WTC11 (cell line): Measurements from ENCODE around the gene CFAP92. TPM values are rescaled to one million over a fixed set of nuclear protein-coding genes. Genes with fewer than 3 reads are reported as not detected.

Experiments used
- ATAC-seq: fragments of 200-7000 bp; cut with Tn5 transposase; 2 replicates; pipeline ENCODE4 v1.10.0; 2021; ENCODE audit warnings: mild to moderate bottlenecking, moderate library complexity
- CTCF ChIA-PET: fragments of 300-600 bp; sonication (Branson Sonifier 250); formaldehyde crosslinking; loops from one replicate; lab custom pipeline; 2021; ENCODE audit warnings: antibody characterized with exemption; lab: Charles Lee
- POLR2A ChIA-PET: fragments of 350-600 bp; sonication (Branson Sonifier 250); formaldehyde crosslinking; loops from one replicate; lab custom pipeline; 2021; ENCODE audit warnings: antibody characterized with exemption; lab: Charles Lee
- DNase-seq: peaks from one replicate; pipeline ENCODE4 v3.0.0; 2021; ENCODE audit warnings: low spot score
- H3K27ac Mint-ChIP-seq: 2 replicates; pipeline ENCODE4 v1.8.0; 2021; ENCODE audit warnings: mixed read lengths
- H3K27me3 Mint-ChIP-seq: 2 replicates; pipeline ENCODE4 v1.8.0; 2021; ENCODE audit warnings: low read depth, mild to moderate bottlenecking, moderate library complexity, mixed read lengths
- H3K36me3 Mint-ChIP-seq: 2 replicates; pipeline ENCODE4 v1.8.0; 2021; ENCODE audit warnings: mixed read lengths
- H3K4me1 Mint-ChIP-seq: 2 replicates; pipeline ENCODE4 v1.8.0; 2022; ENCODE audit warnings: mixed read lengths
- H3K4me3 Mint-ChIP-seq: 2 replicates; pipeline ENCODE4 v1.8.0; 2021; ENCODE audit warnings: mild to moderate bottlenecking, moderate library complexity, mixed read lengths
- H3K9me3 Mint-ChIP-seq: 2 replicates; pipeline ENCODE4 v1.8.0; 2021; ENCODE audit warnings: mixed read lengths
- ATF1 ChIP-seq: sonication (generic); formaldehyde crosslinking; IDR thresholded peaks from 2 replicates; pipeline ENCODE4 v1.8.1; 2023; ENCODE audit warnings: mild to moderate bottlenecking, moderate library complexity, missing genetic modification reagents
- ATF6 ChIP-seq: sonication (generic); formaldehyde crosslinking; IDR thresholded peaks from 2 replicates; pipeline ENCODE4 v1.8.1; 2023; ENCODE audit warnings: mild to moderate bottlenecking, missing genetic modification reagents
- CDX4 ChIP-seq: fragments of 250-450 bp; sonication (Bioruptor Pico); IDR thresholded peaks from 2 replicates; pipeline ENCODE4 v1.9.0; 2021; ENCODE audit warnings: moderate library complexity, mild to moderate bottlenecking, inconsistent platforms, borderline replicate concordance
- FOXJ3 ChIP-seq: sonication (generic); formaldehyde crosslinking; IDR thresholded peaks from 2 replicates; pipeline ENCODE4 v1.9.0; 2021; ENCODE audit warnings: missing genetic modification reagents, mild to moderate bottlenecking, borderline replicate concordance
- FOXP1 ChIP-seq: sonication (generic); formaldehyde crosslinking; IDR thresholded peaks from 2 replicates; pipeline ENCODE4 v1.8.0; 2022; ENCODE audit warnings: missing genetic modification reagents, mild to moderate bottlenecking, moderate library complexity, borderline replicate concordance
- GRHL2 ChIP-seq: fragments of 250-450 bp; sonication (Bioruptor Pico); IDR thresholded peaks from 2 replicates; pipeline ENCODE4 v1.8.0; 2022; ENCODE audit warnings: mild to moderate bottlenecking, moderate library complexity; ENCODE audit not compliant: insufficient replicate concordance, severe bottlenecking
- HMGA2 ChIP-seq: fragments of 250-450 bp; sonication (Bioruptor Pico); IDR thresholded peaks from 2 replicates; pipeline ENCODE4 v1.4.0; 2021; ENCODE audit warnings: mild to moderate bottlenecking, moderate library complexity
- JAZF1 ChIP-seq: fragments of 250-450 bp; sonication (Bioruptor Pico); IDR thresholded peaks from 2 replicates; pipeline ENCODE4 v1.9.0; 2021; ENCODE audit warnings: moderate library complexity, mild to moderate bottlenecking, inconsistent platforms
- JUN ChIP-seq: sonication (generic); formaldehyde crosslinking; IDR thresholded peaks from 2 replicates; pipeline ENCODE4 v1.8.0; 2023; ENCODE audit warnings: mild to moderate bottlenecking, missing genetic modification reagents
- MYBL2 ChIP-seq: sonication (generic); formaldehyde crosslinking; IDR thresholded peaks from 2 replicates; pipeline ENCODE4 v1.8.1; 2023; ENCODE audit warnings: mild to moderate bottlenecking, moderate library complexity, missing genetic modification reagents
- NFYB ChIP-seq: sonication (generic); formaldehyde crosslinking; conservative IDR thresholded peaks from 2 replicates; pipeline ENCODE4 v1.8.0; 2022; ENCODE audit warnings: low read depth, missing genetic modification reagents
- SMAD3 ChIP-seq: sonication (generic); formaldehyde crosslinking; IDR thresholded peaks from 2 replicates; pipeline ENCODE4 v1.8.0; 2022; ENCODE audit warnings: missing genetic modification reagents, mild to moderate bottlenecking, borderline replicate concordance
- SOX15 ChIP-seq: fragments of 250-450 bp; sonication (Bioruptor Pico); IDR thresholded peaks from 2 replicates; pipeline ENCODE4 v1.9.0; 2021; ENCODE audit warnings: mild to moderate bottlenecking
- SP1 ChIP-seq: sonication (generic); formaldehyde crosslinking; conservative IDR thresholded peaks from 2 replicates; pipeline ENCODE4 v1.8.1; 2022; ENCODE audit warnings: missing genetic modification reagents
- TEAD4 ChIP-seq: sonication (generic); formaldehyde crosslinking; IDR thresholded peaks from 2 replicates; pipeline ENCODE4 v1.8.0; 2022; ENCODE audit warnings: mild to moderate bottlenecking, missing genetic modification reagents
- ZNF121 ChIP-seq: sonication (generic); formaldehyde crosslinking; IDR thresholded peaks from 2 replicates; pipeline ENCODE4 v1.8.0; 2023; ENCODE audit warnings: missing genetic modification reagents
- ZNF219 ChIP-seq: sonication (generic); formaldehyde crosslinking; IDR thresholded peaks from 2 replicates; pipeline ENCODE4 v1.8.0; 2023; ENCODE audit warnings: missing genetic modification reagents, mild to moderate bottlenecking, borderline replicate concordance
- ZNF281 ChIP-seq: sonication (generic); formaldehyde crosslinking; IDR thresholded peaks from 2 replicates; pipeline ENCODE4 v1.8.0; 2023; ENCODE audit warnings: mild to moderate bottlenecking, missing genetic modification reagents
- ZNF671 ChIP-seq: fragments of 250-450 bp; sonication (Bioruptor Pico); IDR thresholded peaks from 2 replicates; pipeline ENCODE4 v1.8.0; 2021; ENCODE audit warnings: mild to moderate bottlenecking
- total RNA-seq: library from RNA; stranded (reverse); gene quantifications from 3 replicates; pipeline ENCODE4 v1.2.3, GENCODE V29; 2021
- TF ChIP-seq, protein P1 (sequence below): sonication (generic); formaldehyde crosslinking; IDR thresholded peaks from 2 replicates; pipeline ENCODE4 v1.8.1; 2023; ENCODE audit warnings: mild to moderate bottlenecking, missing genetic modification reagents, borderline replicate concordance
- TF ChIP-seq, protein P2 (sequence below): sonication (generic); formaldehyde crosslinking; IDR thresholded peaks from 2 replicates; pipeline ENCODE4 v1.8.0; 2022; ENCODE audit warnings: mild to moderate bottlenecking, missing genetic modification reagents
- TF ChIP-seq, protein P3 (sequence below): fragments of 250-450 bp; sonication (Bioruptor Pico); IDR thresholded peaks from 2 replicates; pipeline ENCODE4 v1.9.0; 2021; ENCODE audit warnings: mild to moderate bottlenecking
- TF ChIP-seq, protein P4 (sequence below): sonication (generic); formaldehyde crosslinking; IDR thresholded peaks from 2 replicates; pipeline ENCODE4 v1.8.0; 2022; ENCODE audit warnings: mild to moderate bottlenecking, missing genetic modification reagents

Gene CFAP92
- total RNA-seq, 1 experiment from 2014 or later, result 2.9 TPM

DNA sequence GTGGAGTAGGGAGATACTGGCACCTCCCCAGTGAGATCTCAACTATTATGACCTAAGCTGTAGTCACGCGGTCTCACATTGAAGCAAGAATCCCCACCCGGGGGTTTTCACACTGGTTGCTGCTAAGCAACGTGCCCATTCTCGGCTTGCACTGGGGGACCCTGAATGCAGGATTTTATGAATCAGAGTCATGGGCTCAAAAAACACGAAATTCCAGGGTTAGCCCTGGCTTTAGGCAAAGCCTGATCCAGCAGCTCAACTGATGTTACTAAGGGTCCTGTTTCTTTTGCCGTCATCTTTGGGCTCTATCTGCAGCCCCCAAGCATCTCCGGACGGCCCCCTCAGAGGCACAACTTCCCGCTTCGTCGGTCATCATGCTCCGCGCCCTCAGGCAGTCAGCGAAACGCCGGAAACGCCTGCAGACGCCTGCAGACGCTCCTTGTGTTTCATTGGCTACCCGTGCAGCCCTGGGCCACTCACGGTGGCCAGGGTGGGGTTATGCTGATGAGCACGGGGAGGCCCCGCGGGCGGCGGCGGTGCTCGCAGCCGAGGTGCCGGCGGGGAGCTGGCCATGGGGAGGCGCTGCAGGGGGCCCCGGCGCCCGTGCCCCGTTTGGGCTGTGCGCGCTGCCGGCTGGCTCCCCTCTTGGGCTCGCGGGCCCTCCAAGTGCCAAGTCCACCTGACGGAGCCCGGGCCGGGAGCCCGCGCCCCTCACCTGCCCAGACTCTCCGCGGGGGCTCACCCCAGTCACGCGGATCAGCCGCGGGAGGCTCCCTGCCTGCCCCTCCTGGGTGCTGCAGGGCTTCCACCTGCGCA is 33.1 kb upstream of the CFAP92 start:
- Mint-ChIP-seq H3K36me3 (no peaks in the 10 kb centered on the region), H3K9me3 (peaks cover 6% of the 10 kb centered on the region; the same call in 1 of the 2 replicates), H3K4me3 (peak overlapping the region; percentile 46), H3K4me1 (peaks cover 5% of the 10 kb centered on the region; the same call in 1 of the 2 replicates), H3K27me3 (peaks cover 53% of the 10 kb centered on the region), H3K27ac (no peak overlapping the region)
- ChIA-PET POLR2A (no interaction called here), CTCF (interaction anchor here (1.1 to 5.7 kb wide), 10 partner anchors 10 to 95 kb away, joined by 3 to 25 read pairs (median 6); partner anchors contain the start of gene RAB43)
- DNase-seq (peak; percentile 81), ATAC-seq (peak; percentile 97)
- TF ChIP-seq CDX4 (CRISPR knock-in tag) (no peak), MYBL2 (CRISPR knock-in tag) (peak; percentile 87; the same call in 1 of the 2 replicates), ZNF281 (CRISPR knock-in tag) (peak; percentile 94), FOXP1 (CRISPR knock-in tag) (peak; percentile 98), JUN (peak; percentile 95), ZNF121 (CRISPR knock-in tag) (no peak), SP1 (peak; percentile 89), TEAD4 (CRISPR knock-in tag) (peak; percentile 82; the same call in 1 of the 2 replicates), HMGA2 (CRISPR knock-in tag) (no peak), ZNF219 (peak; percentile 95; the same call in 1 of the 2 replicates), ZNF671 (no peak), JAZF1 (CRISPR knock-in tag) (no peak), NFYB (CRISPR knock-in tag) (peak; percentile 79), ATF1 (CRISPR knock-in tag) (peak; percentile 86), ATF6 (CRISPR knock-in tag) (no peak), SOX15 (CRISPR knock-in tag) (no peak), FOXJ3 (no peak), GRHL2 (no peak), SMAD3 (peak; percentile 90)
- TF ChIP-seq, protein P1, sequence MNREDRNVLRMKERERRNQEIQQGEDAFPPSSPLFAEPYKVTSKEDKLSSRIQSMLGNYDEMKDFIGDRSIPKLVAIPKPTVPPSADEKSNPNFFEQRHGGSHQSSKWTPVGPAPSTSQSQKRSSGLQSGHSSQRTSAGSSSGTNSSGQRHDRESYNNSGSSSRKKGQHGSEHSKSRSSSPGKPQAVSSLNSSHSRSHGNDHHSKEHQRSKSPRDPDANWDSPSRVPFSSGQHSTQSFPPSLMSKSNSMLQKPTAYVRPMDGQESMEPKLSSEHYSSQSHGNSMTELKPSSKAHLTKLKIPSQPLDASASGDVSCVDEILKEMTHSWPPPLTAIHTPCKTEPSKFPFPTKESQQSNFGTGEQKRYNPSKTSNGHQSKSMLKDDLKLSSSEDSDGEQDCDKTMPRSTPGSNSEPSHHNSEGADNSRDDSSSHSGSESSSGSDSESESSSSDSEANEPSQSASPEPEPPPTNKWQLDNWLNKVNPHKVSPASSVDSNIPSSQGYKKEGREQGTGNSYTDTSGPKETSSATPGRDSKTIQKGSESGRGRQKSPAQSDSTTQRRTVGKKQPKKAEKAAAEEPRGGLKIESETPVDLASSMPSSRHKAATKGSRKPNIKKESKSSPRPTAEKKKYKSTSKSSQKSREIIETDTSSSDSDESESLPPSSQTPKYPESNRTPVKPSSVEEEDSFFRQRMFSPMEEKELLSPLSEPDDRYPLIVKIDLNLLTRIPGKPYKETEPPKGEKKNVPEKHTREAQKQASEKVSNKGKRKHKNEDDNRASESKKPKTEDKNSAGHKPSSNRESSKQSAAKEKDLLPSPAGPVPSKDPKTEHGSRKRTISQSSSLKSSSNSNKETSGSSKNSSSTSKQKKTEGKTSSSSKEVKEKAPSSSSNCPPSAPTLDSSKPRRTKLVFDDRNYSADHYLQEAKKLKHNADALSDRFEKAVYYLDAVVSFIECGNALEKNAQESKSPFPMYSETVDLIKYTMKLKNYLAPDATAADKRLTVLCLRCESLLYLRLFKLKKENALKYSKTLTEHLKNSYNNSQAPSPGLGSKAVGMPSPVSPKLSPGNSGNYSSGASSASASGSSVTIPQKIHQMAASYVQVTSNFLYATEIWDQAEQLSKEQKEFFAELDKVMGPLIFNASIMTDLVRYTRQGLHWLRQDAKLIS (CRISPR knock-in tag), result peak; percentile 84; the same call in 1 of the 2 replicates
- TF ChIP-seq, protein P2, sequence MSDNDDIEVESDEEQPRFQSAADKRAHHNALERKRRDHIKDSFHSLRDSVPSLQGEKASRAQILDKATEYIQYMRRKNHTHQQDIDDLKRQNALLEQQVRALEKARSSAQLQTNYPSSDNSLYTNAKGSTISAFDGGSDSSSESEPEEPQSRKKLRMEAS (CRISPR knock-in tag), result peak; percentile 99
- TF ChIP-seq, protein P3, sequence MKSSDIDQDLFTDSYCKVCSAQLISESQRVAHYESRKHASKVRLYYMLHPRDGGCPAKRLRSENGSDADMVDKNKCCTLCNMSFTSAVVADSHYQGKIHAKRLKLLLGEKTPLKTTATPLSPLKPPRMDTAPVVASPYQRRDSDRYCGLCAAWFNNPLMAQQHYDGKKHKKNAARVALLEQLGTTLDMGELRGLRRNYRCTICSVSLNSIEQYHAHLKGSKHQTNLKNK (CRISPR knock-in tag), result no peak
- TF ChIP-seq, protein P4, sequence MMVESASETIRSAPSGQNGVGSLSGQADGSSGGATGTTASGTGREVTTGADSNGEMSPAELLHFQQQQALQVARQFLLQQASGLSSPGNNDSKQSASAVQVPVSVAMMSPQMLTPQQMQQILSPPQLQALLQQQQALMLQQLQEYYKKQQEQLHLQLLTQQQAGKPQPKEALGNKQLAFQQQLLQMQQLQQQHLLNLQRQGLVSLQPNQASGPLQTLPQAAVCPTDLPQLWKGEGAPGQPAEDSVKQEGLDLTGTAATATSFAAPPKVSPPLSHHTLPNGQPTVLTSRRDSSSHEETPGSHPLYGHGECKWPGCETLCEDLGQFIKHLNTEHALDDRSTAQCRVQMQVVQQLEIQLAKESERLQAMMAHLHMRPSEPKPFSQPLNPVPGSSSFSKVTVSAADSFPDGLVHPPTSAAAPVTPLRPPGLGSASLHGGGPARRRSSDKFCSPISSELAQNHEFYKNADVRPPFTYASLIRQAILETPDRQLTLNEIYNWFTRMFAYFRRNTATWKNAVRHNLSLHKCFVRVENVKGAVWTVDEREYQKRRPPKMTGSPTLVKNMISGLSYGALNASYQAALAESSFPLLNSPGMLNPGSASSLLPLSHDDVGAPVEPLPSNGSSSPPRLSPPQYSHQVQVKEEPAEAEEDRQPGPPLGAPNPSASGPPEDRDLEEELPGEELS (CRISPR knock-in tag), result peak; percentile 95
